ENCODE results near the gene MFAP3L.
"Not testable (repeated sequence)": the region's sequence is repeated elsewhere in the genome, so short reads cannot be mapped to it uniquely, and the experiment has no call there.

Gene MFAP3L

GRCh38 chr4:170057866-170058265 is 31.7 kb upstream of the MFAP3L start:
- no peak for TF ChIP-seq CTCF (IDR thresholded peaks at IDR 0.05)
- H3K36me3 ChIP-seq: peaks cover 4 to 16% (median 14%) of the 10 kb centered on the region in 3 donors
- H3K4me3 ChIP-seq: no peak overlapping the region
- no peaks in the 10 kb centered on the region for H3K9me3 ChIP-seq
- no peak for DNase-seq
- intact Hi-C loops (cut with DNase I; ENCODE audit: low total_unique reads): no loop called here
- H3K4me1 ChIP-seq: no peaks in the 10 kb centered on the region
- no peak overlapping the region for H3K27ac ChIP-seq
- H3K27me3 ChIP-seq: no peaks in the 10 kb centered on the region

GRCh38 chr4:170052919-170053318 is 26.7 kb upstream of the MFAP3L start:
- intact Hi-C loops (cut with DNase I; ENCODE audit: low total_unique reads): no loop called here
- H3K4me3 ChIP-seq: no peak overlapping the region
- DNase-seq: no peak
- no peak for TF ChIP-seq CTCF (IDR thresholded peaks at IDR 0.05)
- no peak overlapping the region for H3K27ac ChIP-seq
- peaks cover 0 to 3% of the 10 kb centered on the region in 2 donors for H3K27me3 ChIP-seq
- no peaks in the 10 kb centered on the region for H3K9me3 ChIP-seq
- no peaks in the 10 kb centered on the region for H3K4me1 ChIP-seq
- no peaks in the 10 kb centered on the region for H3K36me3 ChIP-seq

GRCh38 chr4:170051402-170051801 is 25.2 kb upstream of the MFAP3L start:
- intact Hi-C loops (cut with DNase I; ENCODE audit: low total_unique reads): no loop called here
- no peak for TF ChIP-seq CTCF (IDR thresholded peaks at IDR 0.05)
- H3K9me3 ChIP-seq: no peaks in the 10 kb centered on the region
- H3K36me3 ChIP-seq: no peaks in the 10 kb centered on the region
- no peak overlapping the region for H3K27ac ChIP-seq
- no peak for DNase-seq
- no peaks in the 10 kb centered on the region for H3K4me1 ChIP-seq
- H3K27me3 ChIP-seq: peaks cover 0 to 3% of the 10 kb centered on the region in 2 donors
- no peak overlapping the region for H3K4me3 ChIP-seq

- no peak for TF ChIP-seq CTCF (IDR thresholded peaks at IDR 0.05)
- Histone ChIP-seq H3K4me3 (no peak overlapping the region), H3K27me3 (peaks cover 0 to 3% of the 10 kb centered on the region in 2 donors), H3K27ac (no peak overlapping the region), H3K36me3 (no peaks in the 10 kb centered on the region), H3K9me3 (no peaks in the 10 kb centered on the region), H3K4me1 (no peaks in the 10 kb centered on the region)
- no peak for DNase-seq
- intact Hi-C loops (cut with DNase I; ENCODE audit: low total_unique reads): loop anchor here (2.0 to 10.0 kb wide), 2 partner anchors 145 to 239 kb away; no protein-coding TSS in a partner anchor
These were observed 23.6 kb upstream of the MFAP3L start for GRCh38 chr4:170049766-170050165.

- Histone ChIP-seq H3K27me3 (peaks cover 0 to 3% of the 10 kb centered on the region in 2 donors), H3K27ac (no peak overlapping the region), H3K4me3 (no peak overlapping the region), H3K4me1 (no peaks in the 10 kb centered on the region), H3K36me3 (no peaks in the 10 kb centered on the region), H3K9me3 (no peaks in the 10 kb centered on the region)
- peak in 1 of 2 donors; percentile 33 for DNase-seq
- peak; percentile 72 to 85 for TF ChIP-seq CTCF (IDR thresholded peaks at IDR 0.05)
- intact Hi-C loops (cut with DNase I; ENCODE audit: low total_unique reads): loop anchor here (2.0 to 10.0 kb wide), 2 partner anchors 143 to 237 kb away; no protein-coding TSS in a partner anchor
These were observed 21.7 kb upstream of the MFAP3L start for GRCh38 chr4:170047771-170048354.

- not testable (repeated sequence) for H3K27me3 ChIP-seq, H3K4me1 ChIP-seq, H3K27ac ChIP-seq, H3K4me3 ChIP-seq, H3K9me3 ChIP-seq, DNase-seq, H3K36me3 ChIP-seq
- intact Hi-C loops (cut with DNase I; ENCODE audit: low total_unique reads): loop anchor here (10.0 kb wide), 1 partner anchor 141 kb away; no protein-coding TSS in a partner anchor
These were observed 20.0 kb upstream of the MFAP3L start for GRCh38 chr4:170046156-170046555.
